CD4-positive, alpha-beta T cell treated with Interleukin-17A for 1 hour (primary cell): ENCODE measurements around the gene GOLPH3L.
"Not testable (repeated sequence)": the region's sequence is repeated elsewhere in the genome, so short reads cannot be mapped to it uniquely, and the experiment has no call there.

Source experiments
- DNase-seq: peaks from one replicate; pipeline ENCODE4 v3.0.0-alpha.2; 2020

The GOLPH3L gene

DNA sequence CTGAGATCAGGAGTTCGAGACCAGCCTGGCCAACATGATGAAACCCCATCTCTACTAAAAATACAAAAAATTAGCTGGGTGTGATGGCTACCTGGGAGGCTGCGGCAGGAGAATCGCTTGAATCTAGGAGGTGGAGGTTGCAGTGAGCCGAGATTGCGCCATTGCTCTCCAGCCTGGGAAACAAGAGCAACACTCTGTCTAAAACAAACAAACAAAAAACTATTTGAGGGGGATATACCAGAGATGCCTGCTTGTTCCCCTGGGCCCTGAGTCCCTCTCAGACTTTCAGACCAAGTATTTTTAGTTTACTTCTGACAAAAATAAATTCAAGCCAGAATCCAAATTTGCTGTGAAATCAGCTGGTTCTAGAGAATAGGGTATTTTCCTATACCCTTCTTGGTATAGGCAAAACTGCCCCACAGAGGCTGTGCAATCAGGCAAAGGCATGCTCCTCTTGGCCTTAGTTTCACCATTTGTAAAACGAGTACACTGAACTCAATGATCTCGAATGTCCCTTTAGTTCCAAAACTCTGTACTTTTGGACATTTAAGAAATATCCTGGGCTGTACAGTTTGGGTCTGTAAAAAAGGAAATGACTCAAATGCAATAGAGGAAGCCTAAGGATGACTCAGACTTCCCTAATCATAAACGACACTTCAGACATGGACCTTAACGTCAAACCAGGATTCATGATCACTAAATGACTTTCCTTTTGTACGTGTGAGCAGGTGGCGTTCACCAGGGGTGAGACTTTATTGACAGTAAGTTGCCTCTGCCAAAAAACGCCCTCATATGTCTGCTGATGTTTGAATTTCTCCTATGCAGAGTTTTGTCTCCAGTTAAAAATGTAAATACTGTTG is 83.7 kb downstream of the GOLPH3L start:
- DNase-seq = peak; percentile 75

DNA sequence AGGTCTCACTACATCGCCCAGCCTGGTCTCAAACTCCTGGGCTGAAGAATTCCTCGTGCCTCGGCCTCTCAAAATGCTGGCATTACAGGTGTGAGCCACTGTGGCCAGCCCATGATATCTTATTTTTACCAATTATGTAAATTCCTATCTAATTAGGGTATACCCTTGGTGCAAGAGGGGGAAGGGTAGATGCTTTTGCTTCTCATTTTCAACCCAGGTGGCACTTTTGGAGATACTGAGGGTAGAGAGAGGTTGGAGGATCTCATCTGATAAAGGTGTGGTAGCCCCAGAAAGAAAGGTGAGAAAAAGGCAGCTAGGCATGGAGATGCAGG is 85.0 kb downstream of the GOLPH3L start:
- DNase-seq = peak; percentile 36

DNA sequence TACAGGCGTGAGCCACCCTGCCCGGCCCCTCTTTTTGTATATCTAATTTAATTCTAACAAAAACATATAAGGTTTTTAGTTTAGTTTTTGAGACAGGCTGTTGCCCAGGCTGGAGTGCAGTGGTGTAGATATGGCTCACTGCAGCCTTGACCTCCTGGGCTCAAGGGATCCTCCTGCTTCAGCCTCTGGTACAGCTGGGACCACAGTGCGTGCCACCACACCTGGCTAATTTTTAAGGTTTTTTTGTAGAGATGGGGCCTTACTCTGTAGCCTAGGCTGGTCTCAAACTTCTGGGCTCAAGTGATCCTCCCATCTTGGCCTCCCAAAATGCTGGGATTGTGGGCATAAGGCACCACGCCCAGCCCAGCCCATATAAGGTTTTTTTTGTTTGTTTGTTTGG is 86.4 kb downstream of the GOLPH3L start:
- no peak for DNase-seq

DNA sequence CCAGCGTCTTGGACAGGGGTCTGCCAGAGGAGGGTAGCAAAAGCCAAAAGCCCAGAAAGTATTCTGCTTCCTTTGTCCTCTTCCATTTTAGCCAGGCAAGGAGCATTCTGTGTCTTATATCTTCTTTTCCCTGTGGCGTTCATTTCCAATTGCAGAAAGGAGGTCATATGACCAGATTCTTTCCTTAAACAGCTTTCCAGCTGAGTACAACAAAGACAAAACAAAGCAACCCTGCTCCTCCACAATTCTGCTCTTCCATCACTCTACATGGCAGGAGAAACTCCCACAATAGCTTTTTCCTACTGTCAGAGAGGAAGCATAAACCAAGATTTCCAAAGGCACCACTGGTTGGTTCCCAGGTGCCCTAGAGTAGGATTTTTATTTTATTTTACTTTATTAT is 87.2 kb downstream of the GOLPH3L start:
- no peak for DNase-seq

DNA sequence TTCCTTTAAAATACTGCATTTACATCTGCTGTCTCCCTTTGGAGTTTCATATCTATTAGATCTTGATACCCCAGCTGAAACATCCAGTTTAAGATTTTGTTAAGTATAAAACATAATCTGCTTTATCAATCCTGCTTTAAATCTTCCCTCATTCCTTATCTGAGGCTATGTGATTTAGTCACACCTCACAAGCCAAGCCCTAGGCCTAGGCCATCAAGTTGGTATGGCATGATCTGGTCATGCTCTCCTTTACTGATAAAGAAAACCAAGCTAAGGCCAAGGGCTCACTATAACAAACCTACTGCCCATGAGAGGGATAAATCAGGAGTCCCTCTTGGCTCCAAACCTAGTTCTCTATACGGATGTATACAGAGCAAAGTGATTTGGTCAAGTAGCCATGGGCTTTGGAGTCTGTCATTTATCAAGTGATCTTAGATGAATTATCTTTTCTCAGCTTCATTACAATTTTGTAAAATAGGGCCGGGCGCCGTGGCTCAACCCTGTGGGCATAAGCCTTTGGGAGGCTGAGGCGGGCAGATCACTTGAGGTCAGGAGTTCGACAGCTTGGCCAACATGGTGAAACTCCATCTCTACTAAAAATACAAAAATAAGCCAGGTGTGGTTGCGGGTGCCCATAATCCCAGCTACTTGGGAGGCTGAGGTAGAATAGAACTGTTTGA is 90.4 kb downstream of the GOLPH3L start:
- DNase-seq = no peak

DNA sequence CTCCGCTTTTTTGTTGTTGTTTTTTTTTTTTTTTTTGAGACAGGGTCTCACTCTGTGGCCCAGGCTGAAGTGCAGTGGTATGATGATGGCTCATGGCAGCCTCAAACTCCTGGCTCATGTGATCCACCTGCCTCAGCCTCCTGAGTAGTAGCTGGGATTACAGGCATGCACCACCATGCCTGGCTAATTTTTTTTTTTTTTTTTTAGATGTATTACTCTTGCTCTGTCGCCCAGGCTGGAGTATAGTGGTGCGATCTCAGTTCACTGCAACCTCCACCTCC is 91.6 kb downstream of the GOLPH3L start:
- not testable (repeated sequence) for DNase-seq

DNA sequence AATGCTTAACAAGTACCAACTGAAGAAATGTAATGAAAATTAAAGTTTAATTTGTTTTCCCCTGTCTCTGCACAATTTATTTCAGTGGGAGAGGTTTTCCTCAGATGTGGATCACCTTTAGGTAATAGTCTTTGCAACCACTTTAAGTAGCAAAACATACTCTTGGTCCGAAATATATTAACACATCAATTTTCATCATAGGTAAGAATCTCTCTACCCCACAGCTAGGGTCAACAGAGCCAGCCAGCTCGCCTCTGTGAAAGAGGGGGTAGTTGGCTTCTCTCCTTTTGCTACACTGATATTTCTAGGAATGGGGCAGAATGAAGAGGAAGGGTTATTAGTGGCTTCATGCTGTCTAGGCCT is 92.7 kb downstream of the GOLPH3L start:
- DNase-seq = no peak

DNA sequence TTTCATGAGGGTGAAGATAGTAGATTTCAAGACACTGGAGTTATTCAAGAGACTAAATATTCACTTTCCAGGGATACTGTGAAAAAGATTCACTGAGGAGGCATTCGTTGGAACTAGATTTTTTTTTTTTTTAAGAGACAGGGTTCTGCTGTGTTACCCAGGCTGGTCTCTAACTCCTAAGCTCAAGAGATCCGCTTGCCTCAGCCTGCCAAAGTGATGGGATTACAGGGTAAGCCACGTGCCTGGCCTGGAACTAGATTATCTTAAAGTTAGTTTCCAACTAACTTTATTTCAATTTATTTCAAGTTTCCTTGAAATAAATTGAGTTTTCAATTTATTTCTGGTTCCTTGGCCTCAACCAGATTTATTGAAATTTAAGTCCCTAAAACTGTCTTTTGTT is 93.2 kb downstream of the GOLPH3L start:
- DNase-seq = no peak

DNA sequence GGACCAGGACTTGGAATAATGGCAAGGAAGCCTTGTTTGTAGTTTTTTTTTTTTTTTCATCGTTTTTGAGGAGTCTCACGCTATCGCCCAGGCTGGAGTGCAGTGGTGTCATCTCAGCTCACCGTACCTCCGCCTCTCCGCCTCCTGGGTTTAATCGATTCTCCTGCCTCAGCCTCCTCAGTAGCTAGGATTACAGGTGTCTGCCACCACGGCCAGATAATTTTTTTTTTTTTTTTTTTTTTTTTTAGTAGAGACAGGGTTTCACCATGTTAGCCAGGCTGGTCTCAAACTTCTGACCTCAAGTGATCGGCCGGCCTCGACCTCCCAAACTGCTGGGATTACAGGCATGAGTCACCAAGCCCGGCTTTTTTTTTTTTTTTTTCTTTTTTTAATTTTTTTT is 94.6 kb downstream of the GOLPH3L start:
- not testable (repeated sequence) for DNase-seq

DNA sequence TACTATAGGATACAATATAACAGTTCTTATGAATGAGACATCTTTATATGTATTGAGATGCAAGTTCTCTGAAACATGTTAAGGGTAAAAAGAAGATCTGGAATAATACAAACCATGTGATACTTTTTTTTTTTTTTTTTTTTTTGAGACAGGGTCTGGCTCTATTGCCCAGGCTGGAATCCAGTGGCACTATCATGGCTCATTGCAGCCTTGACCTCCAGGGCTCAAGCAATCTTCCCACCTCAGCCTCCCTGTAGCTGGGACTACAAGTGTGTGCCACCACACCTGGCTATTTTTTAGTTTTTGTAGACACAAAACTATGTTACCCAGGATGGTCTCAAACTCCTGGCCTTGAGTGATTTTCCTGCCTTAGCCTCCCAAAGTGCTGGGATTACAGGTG is 95.4 kb downstream of the GOLPH3L start:
- DNase-seq = no peak

DNA sequence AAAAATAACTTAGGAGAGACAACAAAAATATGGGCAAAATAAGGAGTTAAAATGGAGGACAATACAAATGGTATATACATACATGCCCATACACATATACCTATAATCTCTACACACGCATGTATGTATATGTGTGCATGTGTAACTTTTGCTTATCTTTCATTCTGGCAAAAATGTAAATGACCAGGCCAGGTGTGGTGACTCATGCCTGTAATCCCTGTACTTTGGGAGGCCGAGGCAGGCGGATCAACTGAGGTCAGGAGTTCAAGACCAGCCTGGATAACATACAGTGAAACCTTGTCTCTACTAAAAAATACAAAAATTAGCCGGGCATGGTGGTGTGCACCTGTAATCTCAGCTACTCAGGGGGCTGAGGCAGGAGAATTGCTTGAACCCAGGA is 98.6 kb downstream of the GOLPH3L start:
- DNase-seq = not testable (repeated sequence)

DNA sequence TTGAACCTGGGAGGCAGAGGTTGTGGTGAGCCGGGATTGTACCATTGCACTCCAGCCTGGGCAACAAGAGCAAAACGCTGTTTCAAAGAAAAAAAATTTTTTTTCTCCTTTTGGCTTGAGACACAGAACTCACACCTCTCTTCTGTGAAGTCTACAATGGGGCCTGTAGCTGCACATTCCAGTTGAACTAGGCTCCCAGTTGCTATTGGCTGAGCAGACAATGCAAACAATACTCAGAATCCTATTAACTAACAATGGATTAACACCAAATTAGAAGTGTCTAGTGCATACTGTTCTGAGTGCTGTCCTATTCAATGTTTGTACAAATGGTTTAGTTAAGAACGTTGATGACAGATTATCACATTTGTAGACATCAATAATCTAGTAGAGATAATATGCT is 100.0 kb downstream of the GOLPH3L start:
- no peak for DNase-seq
